ENCODE measurements around the gene EVC. TPM values are rescaled to one million over a fixed set of nuclear protein-coding genes. Genes with fewer than 3 reads are reported as not detected.

The EVC gene
- total RNA-seq, 1 donor: 58.2 TPM

DNA sequence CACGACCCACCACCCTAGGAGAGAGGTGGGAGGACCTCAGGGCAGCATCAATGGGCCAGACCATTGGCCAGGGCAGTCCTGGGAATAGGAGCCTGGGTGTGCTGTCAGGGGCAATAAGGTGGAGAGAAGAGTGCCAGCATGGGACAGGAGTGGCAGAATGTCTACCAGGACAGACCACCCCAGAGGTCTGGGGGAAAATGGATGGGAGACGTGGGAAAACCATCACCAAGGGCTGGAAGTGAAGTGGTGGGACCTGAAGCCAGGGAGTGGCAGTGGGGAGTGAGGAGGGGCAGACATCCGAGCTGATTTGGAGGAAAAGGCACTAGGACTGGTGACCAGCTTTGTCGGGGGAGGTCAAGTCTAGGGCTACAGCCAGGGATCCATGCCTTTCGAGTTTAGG, 3.6 kb upstream of the EVC start:
- DNase-seq (ENCODE audit: low read depth): no peak
- peak overlapping the region; percentile 80 for H3K4me3 ChIP-seq (ENCODE audit: low read depth, low read length)
- TF ChIP-seq, protein P1, sequence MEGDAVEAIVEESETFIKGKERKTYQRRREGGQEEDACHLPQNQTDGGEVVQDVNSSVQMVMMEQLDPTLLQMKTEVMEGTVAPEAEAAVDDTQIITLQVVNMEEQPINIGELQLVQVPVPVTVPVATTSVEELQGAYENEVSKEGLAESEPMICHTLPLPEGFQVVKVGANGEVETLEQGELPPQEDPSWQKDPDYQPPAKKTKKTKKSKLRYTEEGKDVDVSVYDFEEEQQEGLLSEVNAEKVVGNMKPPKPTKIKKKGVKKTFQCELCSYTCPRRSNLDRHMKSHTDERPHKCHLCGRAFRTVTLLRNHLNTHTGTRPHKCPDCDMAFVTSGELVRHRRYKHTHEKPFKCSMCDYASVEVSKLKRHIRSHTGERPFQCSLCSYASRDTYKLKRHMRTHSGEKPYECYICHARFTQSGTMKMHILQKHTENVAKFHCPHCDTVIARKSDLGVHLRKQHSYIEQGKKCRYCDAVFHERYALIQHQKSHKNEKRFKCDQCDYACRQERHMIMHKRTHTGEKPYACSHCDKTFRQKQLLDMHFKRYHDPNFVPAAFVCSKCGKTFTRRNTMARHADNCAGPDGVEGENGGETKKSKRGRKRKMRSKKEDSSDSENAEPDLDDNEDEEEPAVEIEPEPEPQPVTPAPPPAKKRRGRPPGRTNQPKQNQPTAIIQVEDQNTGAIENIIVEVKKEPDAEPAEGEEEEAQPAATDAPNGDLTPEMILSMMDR (IDR thresholded peaks at IDR 0.05; ENCODE audit: insufficient read depth, low read length): no peak

DNA sequence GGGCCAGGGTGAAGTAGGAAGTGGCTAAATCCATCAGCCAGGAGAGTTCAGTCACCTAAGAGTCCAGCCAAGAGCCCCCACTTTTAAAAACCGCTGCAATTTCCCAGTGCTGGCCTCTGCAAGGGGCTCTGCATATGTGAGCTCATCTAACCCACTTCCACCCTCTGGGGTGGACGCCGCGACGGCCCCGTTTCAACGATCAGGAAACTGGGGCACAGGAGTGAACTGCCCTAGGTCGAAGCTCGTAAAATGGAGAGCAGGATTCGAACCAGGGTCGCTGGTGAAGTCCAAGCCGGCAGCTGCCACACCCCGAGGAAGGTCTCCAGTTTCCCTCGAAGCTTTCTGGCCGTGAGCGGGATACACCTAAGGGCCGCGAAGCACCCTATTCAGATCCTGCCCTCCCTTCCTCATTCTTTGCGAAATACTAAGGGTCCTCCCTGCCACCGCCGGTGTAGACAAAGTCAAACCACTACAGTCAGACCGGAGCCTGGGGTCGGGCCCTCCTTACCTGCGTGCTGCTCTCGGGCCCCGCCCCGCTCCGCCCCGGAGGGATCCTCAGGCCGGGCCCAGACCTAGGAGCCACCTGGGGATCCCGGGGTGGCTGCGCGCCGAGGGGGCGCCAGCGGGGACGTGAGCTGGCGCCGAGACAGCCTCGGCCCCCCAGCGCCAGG, 3.1 kb upstream of the EVC start:
- TF ChIP-seq, protein P1 (IDR thresholded peaks at IDR 0.05; ENCODE audit: insufficient read depth, low read length): no peak
- DNase-seq (ENCODE audit: low read depth): no peak

DNA sequence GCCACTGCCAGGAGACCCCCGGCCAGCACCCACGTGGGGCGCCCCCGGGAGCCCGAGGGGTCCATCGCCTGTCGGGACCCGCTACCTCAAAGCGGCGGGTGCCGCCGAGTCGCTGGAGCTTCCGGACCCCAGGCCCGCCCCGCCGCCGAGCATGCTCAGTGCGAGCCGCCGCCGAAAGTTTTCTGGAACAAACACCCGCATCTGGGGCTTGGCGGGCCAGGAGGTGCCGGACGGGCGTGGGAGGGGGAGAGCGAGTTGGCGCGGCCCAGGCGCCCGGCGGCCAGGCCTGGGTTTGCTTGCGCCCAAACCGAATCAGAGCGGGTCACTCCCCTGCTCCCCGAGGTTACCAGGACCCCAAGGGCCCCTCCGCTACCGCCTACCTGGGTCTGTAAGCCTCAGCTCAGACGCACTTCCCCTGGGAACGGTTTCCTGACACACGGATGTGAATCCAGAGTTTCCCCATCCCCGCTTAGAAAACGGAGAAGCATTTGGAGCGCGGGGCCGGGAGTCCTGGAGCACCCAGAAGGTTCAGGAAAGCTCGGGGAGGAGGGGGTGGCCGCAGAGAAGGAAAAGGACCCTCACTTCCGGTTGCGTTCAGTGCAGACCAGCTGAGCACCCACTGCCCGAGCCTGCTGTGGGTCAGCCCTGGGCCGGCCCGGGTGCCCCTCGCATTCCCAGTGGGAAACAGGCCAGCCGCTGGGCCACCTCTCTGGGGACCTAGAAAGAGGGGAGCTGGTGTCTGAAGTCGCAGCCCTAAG, 2.4 kb upstream of the EVC start, which contains the start of gene EVC2:
Gene EVC2 (minus strand): TSS at position 111 of the 758 bp plus-strand sequence. CDS start 46 bp downstream, at position 65.
- TF ChIP-seq, protein P1 (IDR thresholded peaks at IDR 0.05; ENCODE audit: insufficient read depth, low read length): no peak
- H3K4me3 ChIP-seq (ENCODE audit: low read depth, low read length): peak within 1 kb of the TSS; percentile 80
- peak; percentile 66 for DNase-seq (ENCODE audit: low read depth)

More for the DNA sequence above, 3.1 kb upstream of the EVC start:
- peak overlapping the region; percentile 80 for H3K4me3 ChIP-seq (ENCODE audit: low read depth, low read length)

DNA sequence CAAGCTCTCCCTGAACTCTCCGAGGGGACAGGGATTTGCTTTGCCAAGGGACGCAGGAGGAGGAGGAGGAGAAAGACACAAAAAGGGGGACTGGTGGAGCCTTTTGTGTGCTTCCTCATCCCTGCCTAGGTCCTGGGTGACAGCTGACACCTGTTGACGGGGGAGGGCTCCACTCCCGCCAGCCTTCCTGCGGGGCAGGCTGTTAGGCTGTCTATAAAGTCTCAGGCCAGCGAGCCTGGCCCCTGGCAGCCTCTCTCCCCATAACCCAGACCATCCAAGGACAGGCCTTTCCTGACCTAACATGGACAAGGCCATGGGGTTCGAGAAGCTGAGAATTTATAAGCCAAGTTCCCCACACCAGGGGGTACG, 1.8 kb upstream of the EVC start:
- H3K4me3 ChIP-seq (ENCODE audit: low read depth, low read length): no peak overlapping the region
- DNase-seq (ENCODE audit: low read depth): no peak
- TF ChIP-seq, protein P1 (IDR thresholded peaks at IDR 0.05; ENCODE audit: insufficient read depth, low read length): no peak

DNA sequence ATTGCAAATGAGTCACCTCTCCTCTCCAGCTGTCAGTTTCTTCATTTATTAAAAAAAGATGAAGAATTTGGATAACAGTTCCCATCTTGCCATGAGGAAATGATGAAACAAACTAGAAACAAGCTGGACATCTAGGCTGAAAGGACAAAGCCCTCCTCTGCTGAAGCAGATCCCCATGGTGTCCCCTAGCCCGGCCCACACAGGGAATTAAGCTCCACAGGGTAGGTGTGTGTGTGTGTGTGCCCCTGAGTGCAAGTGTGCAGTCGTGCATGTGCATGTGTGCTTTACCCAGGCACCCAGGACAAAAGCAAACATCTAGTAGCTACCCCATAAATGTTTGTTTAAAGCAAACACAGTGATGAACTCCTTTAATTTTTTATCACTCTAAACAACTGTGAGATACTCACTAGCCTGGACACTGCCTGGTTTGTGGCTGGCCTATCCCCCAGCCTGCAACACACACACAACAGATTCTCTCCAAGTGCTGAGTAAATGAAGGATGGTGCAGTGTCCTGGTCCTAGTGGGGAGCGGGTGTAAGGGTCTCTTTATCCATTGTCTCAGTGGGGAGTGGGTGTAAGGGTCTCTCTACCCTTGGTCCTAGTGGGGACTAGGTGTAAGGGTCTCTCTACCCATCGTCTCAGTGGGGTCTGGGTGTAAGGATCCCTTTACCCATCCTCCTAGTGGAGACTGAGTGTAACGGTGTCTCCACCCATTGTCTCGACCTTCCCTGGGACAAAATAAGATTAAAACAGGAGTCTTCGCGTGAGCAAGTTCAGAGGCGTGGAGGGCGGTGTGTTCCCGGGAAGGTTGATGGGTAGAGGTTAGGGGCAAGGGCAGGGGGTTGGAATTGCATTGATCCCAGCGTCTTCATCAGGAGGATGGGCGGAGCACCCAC, 688 bp upstream of the EVC start:
- TF ChIP-seq, protein P1 (IDR thresholded peaks at IDR 0.05; ENCODE audit: insufficient read depth, low read length): peak; percentile 56
- peak; percentile 74 for DNase-seq (ENCODE audit: low read depth)
- peak overlapping the region; percentile 90 for H3K4me3 ChIP-seq (ENCODE audit: low read depth, low read length)

DNA sequence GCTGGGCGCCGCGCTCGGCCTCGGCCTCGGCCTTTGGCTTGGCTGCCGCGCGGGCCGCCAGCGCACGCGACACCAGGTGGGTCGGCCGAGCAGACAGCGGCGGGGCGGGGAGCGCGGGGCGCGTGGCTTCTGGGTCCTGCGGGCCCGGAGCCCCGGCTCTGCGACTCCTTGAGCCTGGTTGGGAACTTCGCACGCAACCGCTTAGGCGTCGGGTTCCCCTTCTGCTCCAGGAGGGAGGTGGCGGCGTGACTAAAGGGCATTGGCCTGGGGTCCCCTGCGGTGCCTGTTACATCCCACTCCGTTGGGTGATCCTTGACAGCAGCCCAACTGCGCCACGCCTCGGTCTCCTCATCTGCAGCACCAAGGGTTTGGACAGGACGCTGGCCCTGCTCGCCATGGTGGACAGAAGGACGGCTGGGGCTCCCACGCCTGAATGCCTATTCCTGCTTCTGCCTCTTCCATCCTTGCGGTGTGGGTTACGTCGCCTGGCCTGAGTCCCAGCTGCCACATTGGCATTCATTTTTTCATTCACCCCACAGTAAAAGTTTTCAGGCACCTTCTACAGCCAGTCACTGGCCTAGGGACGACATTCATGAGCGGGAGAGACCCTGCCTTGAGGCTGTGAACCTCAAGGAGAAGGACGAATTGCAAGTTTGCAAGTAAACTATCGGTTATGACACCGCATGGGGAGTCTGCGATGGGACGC, 631 bp downstream of the EVC start:
- peak; percentile 55 for DNase-seq (ENCODE audit: low read depth)
- TF ChIP-seq, protein P1 (IDR thresholded peaks at IDR 0.05; ENCODE audit: insufficient read depth, low read length): no peak

More for the DNA sequence above, 631 bp downstream of the EVC start:
- peak overlapping the region; percentile 90 for H3K4me3 ChIP-seq (ENCODE audit: low read depth, low read length)
